Mucosa of descending colon (tissue), 3 donors: ENCODE measurements around the gene KAZN. TPM values are rescaled to one million over a fixed set of nuclear protein-coding genes. Genes with fewer than 3 reads are reported as not detected.

Experiments used
- ATAC-seq: fragments of 200-7000 bp; cut with Tn5 transposase; one replicate; pipeline ENCODE4 v1.9.1; 2020; ENCODE audit warnings: mild to moderate bottlenecking, moderate library complexity
- DNase-seq, 3 donors: peaks; one replicate each; pipeline ENCODE4 v3.0.0-alpha.2; 2020
- H3K36me3 ChIP-seq: fragments of 200-600 bp; one replicate; pipeline ENCODE4 v1.8.0; 2021; ENCODE audit warnings: low read depth, mild to moderate bottlenecking
- H3K4me1 ChIP-seq: fragments of 200-600 bp; one replicate; pipeline ENCODE4 v1.8.0; 2021; ENCODE audit warnings: low read depth, mild to moderate bottlenecking
- H3K4me3 ChIP-seq: fragments of 200-600 bp; one replicate; pipeline ENCODE4 v1.8.0; 2021; ENCODE audit warnings: mild to moderate bottlenecking
- H3K9me3 ChIP-seq: fragments of 200-600 bp; one replicate; pipeline ENCODE4 v1.8.0; 2021; ENCODE audit warnings: mild to moderate bottlenecking
- intact Hi-C, 2 donors: fragments of 100-400 bp; cut with DNase I in 1 of 2; cut with micrococcal nuclease in 1 of 2; formaldehyde crosslinking; loops; one replicate each; pipeline versions ENCODE4 v1.11.0 to v1.11.1; 2022; cut with DNase I, micrococcal nuclease
- total RNA-seq, 3 donors: library from RNA; stranded (reverse); fragmentation: NEBNext Ultra II Directional in 2 of 3; extraction: Animal tissue kit (Norgen Biotek cat#: 25700) in 2 of 3; gene quantifications; one replicate each; pipeline versions ENCODE4 v1.2.1 to v1.2.4, GENCODE V29; 2021 to 2023
- TF ChIP-seq, protein P1 (sequence below): fragments of 200-600 bp; IDR thresholded peaks from one replicate; pipeline ENCODE4 v1.8.0; 2022; ENCODE audit warnings: antibody characterized with exemption, mild to moderate bottlenecking
- donor health status: DM: no; HTN: no; CAD: no; lungs with moderate emphysema.
- donor health status: DM: no; HTN: no; CAD: no.
- donor health status: DM: no; HTN: yes; CAD: no.

Gene KAZN
- total RNA-seq, 3 donors from 2014 or later = 9.7 to 21.9 (median 15.8) TPM

DNA sequence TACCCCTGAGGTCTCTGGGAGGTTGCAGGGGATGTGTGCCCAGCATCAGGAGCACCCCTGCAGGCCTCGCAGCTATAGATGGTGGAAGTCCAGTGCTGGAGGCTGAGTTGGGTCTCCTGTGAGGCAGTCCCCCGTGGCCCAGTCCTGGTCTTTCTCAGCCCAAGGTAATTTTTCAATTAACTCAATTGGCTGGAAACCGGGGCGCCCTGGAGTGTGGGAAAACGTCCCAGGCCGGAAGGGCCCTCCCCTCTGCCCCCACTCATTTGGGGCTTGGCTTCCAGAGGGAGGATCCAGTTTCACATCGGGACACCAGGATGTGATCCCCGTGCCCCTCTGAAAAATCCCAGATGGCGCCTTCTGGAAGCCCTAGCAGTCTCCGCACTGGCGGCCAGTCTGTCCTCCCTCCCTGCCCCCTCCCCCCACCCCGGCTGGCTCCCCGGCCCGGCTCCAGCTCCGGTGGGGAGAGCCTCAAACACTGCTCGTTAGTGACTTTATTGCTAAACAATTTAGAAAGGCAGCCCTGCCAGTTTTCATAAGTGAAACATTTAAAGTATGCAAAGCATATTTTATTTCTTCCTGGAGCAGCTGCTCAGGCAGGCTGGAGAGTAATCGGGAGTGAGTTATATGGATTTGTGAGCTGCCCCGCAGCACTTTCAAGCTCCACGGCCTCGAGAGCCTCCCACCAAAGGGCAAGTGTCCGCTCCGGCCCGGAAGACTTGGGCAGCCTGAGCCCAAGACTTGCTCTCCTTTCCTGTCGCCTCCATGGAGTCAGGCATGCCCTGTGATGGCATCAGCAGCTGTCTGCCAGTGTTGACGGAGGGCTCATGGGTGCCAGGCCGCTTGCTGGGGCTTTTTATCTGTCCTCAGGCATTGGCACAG is 346.9 kb downstream of the KAZN start:
- DNase-seq (peak; percentile 29 to 65 (median 55)), ATAC-seq (peak; percentile 64)
- no peak overlapping the region for H3K4me3 ChIP-seq
- H3K9me3 ChIP-seq = no peaks in the 10 kb centered on the region
- TF ChIP-seq, protein P1, sequence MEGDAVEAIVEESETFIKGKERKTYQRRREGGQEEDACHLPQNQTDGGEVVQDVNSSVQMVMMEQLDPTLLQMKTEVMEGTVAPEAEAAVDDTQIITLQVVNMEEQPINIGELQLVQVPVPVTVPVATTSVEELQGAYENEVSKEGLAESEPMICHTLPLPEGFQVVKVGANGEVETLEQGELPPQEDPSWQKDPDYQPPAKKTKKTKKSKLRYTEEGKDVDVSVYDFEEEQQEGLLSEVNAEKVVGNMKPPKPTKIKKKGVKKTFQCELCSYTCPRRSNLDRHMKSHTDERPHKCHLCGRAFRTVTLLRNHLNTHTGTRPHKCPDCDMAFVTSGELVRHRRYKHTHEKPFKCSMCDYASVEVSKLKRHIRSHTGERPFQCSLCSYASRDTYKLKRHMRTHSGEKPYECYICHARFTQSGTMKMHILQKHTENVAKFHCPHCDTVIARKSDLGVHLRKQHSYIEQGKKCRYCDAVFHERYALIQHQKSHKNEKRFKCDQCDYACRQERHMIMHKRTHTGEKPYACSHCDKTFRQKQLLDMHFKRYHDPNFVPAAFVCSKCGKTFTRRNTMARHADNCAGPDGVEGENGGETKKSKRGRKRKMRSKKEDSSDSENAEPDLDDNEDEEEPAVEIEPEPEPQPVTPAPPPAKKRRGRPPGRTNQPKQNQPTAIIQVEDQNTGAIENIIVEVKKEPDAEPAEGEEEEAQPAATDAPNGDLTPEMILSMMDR = no peak
- H3K4me1 ChIP-seq = no peaks in the 10 kb centered on the region
- H3K36me3 ChIP-seq = no peaks in the 10 kb centered on the region
- intact Hi-C loops = no loop called here

DNA sequence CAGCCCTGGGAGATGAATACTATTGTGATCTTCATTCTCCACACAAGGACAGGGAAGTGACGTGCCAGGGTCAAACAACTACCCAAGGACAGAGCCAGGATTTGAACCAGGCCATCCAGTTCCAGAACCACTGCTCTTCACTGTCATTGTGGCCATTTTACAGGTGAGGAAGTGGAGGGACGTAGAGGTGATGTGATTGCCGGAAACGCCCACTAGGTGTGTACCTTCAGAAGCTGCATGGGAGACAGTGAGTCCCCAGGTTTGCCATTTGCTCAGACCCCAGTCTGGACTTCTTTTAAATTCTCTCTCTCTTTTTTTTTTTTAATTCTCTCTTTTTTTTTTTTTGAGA is 347.5 kb downstream of the KAZN start:
- no peak overlapping the region for H3K4me3 ChIP-seq
- ATAC-seq = peak; percentile 47
- H3K36me3 ChIP-seq = no peaks in the 10 kb centered on the region
- no peaks in the 10 kb centered on the region for H3K4me1 ChIP-seq
- intact Hi-C loops = no loop called here
- TF ChIP-seq, protein P1 = no peak
- DNase-seq = no peak
- H3K9me3 ChIP-seq = no peaks in the 10 kb centered on the region

- Histone ChIP-seq H3K9me3 (no peaks in the 10 kb centered on the region), H3K4me1 (no peaks in the 10 kb centered on the region), H3K36me3 (no peaks in the 10 kb centered on the region), H3K4me3 (no peak overlapping the region)
- TF ChIP-seq, protein P1 = no peak
- intact Hi-C loops = no loop called here
- ATAC-seq (peak; percentile 83), DNase-seq (no peak)
These were observed 348.3 kb downstream of the KAZN start for GRCh38 chr1:14946684-14947238.

DNA sequence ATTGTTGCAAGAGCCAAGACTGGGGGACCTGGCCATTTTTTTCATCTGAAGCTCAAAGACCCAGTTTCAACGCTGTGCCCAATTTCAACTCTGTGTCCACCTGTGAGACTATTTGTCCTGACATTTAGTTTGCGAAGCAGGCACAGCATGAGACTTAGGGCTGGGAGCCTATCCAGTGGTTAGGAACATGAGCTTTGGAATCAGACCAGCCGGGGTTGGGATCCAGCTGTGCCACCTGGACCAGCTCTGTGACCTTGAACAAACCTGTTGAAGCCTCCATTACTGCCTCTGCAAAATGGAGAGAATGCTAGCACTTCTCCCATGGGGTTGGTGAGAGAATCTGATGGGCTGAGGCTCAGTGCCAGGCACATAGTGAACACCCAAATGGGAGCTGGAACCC is 348.9 kb downstream of the KAZN start:
- TF ChIP-seq, protein P1 = no peak
- intact Hi-C loops = no loop called here
- Histone ChIP-seq H3K9me3 (no peaks in the 10 kb centered on the region), H3K4me1 (no peaks in the 10 kb centered on the region), H3K4me3 (no peak overlapping the region), H3K36me3 (no peaks in the 10 kb centered on the region)
- DNase-seq = no peak
- no peak for ATAC-seq

GRCh38 chr1:14948112-14948652 is 349.7 kb downstream of the KAZN start:
- no peaks in the 10 kb centered on the region for H3K36me3 ChIP-seq
- intact Hi-C loops = no loop called here
- DNase-seq (no peak), ATAC-seq (no peak)
- TF ChIP-seq, protein P1 = no peak
- no peaks in the 10 kb centered on the region for H3K4me1 ChIP-seq
- H3K9me3 ChIP-seq = no peaks in the 10 kb centered on the region
- H3K4me3 ChIP-seq = no peak overlapping the region
